Erythroblast (primary cell): ENCODE measurements around the gene PGM1.

Experiments used
- GATA1 ChIP-seq: IDR thresholded peaks from 2 replicates; pipeline ENCODE4 v1.6.1; 2011; ENCODE audit warnings: low read depth, mild to moderate bottlenecking, control low read depth, low read length, moderate library complexity
- POLR2A ChIP-seq: IDR thresholded peaks from 2 replicates; pipeline ENCODE4 v1.6.1; 2011; ENCODE audit warnings: mild to moderate bottlenecking, low read length

DNA sequence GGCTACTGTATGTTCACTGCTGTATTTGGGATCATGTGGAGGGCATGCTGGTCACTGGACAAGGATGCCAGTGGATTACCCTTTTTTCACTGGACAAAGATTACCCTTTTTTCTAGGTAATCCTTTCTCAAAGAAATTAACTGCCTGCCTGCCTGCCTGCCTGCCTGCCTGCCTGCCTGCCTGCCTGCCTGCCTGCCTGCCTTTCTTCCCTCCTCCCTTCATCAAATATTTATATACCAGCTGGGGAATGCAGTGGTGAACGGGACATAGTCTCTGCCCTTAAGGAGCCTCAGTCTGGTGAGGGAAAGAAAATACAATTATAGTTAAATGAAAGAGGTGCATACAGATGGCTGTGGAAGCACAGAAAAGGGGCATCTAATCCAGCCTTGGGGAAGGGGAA lies 85.0 kb downstream of the PGM1 start:
- TF ChIP-seq POLR2A, result no peak
- TF ChIP-seq GATA1, result no peak
